Mammary epithelial cell (primary cell): ENCODE measurements around the gene PIGM.

Experiments used
- CTCF ChIP-seq, 2 donors: IDR thresholded peaks in 1 of 2; conservative IDR thresholded peaks in 1 of 2; 2 replicates each; pipeline ENCODE4 v1.5.1; 2011 to 2012; ENCODE audit warnings: inconsistent platforms in 2 of 2, low read length in 2 of 2, mild to moderate bottlenecking in 2 of 2, control low read depth in 1 of 2, low read depth in 1 of 2; ENCODE audit not compliant: insufficient read depth in 1 of 2; ENCODE audit errors: extremely low read depth in 1 of 2
- EZH2 ChIP-seq: IDR thresholded peaks from 2 replicates; pipeline ENCODE4 v1.6.1; 2012; ENCODE audit warnings: low read length, inconsistent platforms, borderline replicate concordance

- TF ChIP-seq CTCF (conservative IDR thresholded peaks at IDR 0.05 in 1 of 2, IDR thresholded peaks at IDR 0.05 in 1 of 2; ENCODE audit: extremely low read depth in 1 of 2, insufficient read depth in 1 of 2, low read depth in 1 of 2, low read length in 2 of 2) (peak; percentile 41 to 73), EZH2 (no peak)
Observed at GRCh38 chr1:160046494-160047110, 14.8 kb upstream of the PIGM start.
